B cell (primary cell): Measurements from ENCODE around the gene DDR1. TPM values are rescaled to one million over a fixed set of nuclear protein-coding genes. Genes with fewer than 3 reads are reported as not detected.

Experiments
- ATAC-seq: fragments of 200-7000 bp; cut with Tn5 transposase; one replicate; pipeline ENCODE4 v1.10.0; 2021; ENCODE audit warnings: low read depth, mild to moderate bottlenecking, moderate number of reproducible peaks, moderate library complexity
- CTCF ChIA-PET: fragments of 350-600 bp; sonication (Branson Sonifier 250); formaldehyde crosslinking; loops from one replicate; lab custom pipeline; 2021; ENCODE audit warnings: antibody characterized with exemption, inconsistent platforms; lab: Charles Lee
- POLR2A ChIA-PET: fragments of 350-600 bp; sonication (Branson Sonifier 250); formaldehyde crosslinking; loops from one replicate; lab custom pipeline; 2021; ENCODE audit warnings: antibody characterized with exemption; lab: Charles Lee
- DNase-seq: peaks from one replicate; pipeline ENCODE4 v3.0.0; 2013
- H2AFZ ChIP-seq: 2 replicates; pipeline ENCODE4 v1.6.1; 2012; ENCODE audit warnings: mild to moderate bottlenecking, low read depth, low read length; ENCODE audit not compliant: insufficient read depth, poor library complexity, severe bottlenecking
- H3K27ac ChIP-seq, 2 donors: 1 replicate in 1 of 2; 2 replicates in 1 of 2; pipeline ENCODE4 v1.5.1; 2012 to 2013; ENCODE audit warnings: low read length in 2 of 2, mild to moderate bottlenecking in 2 of 2, moderate library complexity in 1 of 2
- H3K27me3 ChIP-seq, 4 experiments: fragments of 200-600 bp in 1 of 4; sonication (generic) in 1 of 4; replicated peaks in 1 of 4; 1 replicate in 2 of 4; 2 replicates in 2 of 4; pipeline versions ENCODE4 v1.6.1 to v1.7.0; 2013 to 2016; ENCODE audit warnings: low read length in 3 of 4, mild to moderate bottlenecking in 2 of 4, mixed read lengths in 1 of 4, moderate library complexity in 1 of 4; ENCODE audit not compliant: insufficient read depth in 4 of 4, control insufficient read depth in 3 of 4; ENCODE audit errors: control extremely low read depth in 1 of 4
- H3K36me3 ChIP-seq, 2 experiments: replicated peaks in 1 of 2; 1 replicate in 1 of 2; 2 replicates in 1 of 2; pipeline versions ENCODE4 v1.6.1 to v1.7.1; 2013; ENCODE audit warnings: low read length in 1 of 2; ENCODE audit not compliant: insufficient read depth in 2 of 2, control insufficient read depth in 1 of 2; ENCODE audit errors: control extremely low read depth in 1 of 2, extremely low read depth in 1 of 2
- H3K4me1 ChIP-seq, 2 donors: fragments of 200-600 bp in 1 of 2; sonication (generic) in 1 of 2; 1 replicate in 1 of 2; 2 replicates in 1 of 2; pipeline versions ENCODE4 v1.5.1 to v1.6.1; 2013 to 2017; ENCODE audit warnings: low read length in 2 of 2; ENCODE audit not compliant: control insufficient read depth in 2 of 2, insufficient read depth in 2 of 2
- H3K4me2 ChIP-seq: replicated peaks from 2 replicates; pipeline ENCODE3; 2012; ENCODE audit warnings: mild to moderate bottlenecking, low read depth, low read length; ENCODE audit not compliant: poor library complexity, severe bottlenecking
- H3K4me3 ChIP-seq, 5 experiments: fragments of 200-600 bp in 1 of 5; sonication (generic) in 1 of 5; 1 replicate in 3 of 5; 2 replicates in 2 of 5; pipeline versions ENCODE4 v1.5.1 to v1.7.0; 2011 to 2016; ENCODE audit warnings: low read length in 4 of 5, mild to moderate bottlenecking in 4 of 5, low read depth in 2 of 5, control low read depth in 1 of 5, moderate library complexity in 1 of 5; ENCODE audit not compliant: insufficient read depth in 1 of 5; ENCODE audit errors: control extremely low read depth in 1 of 5, extremely low read depth in 1 of 5
- H3K79me2 ChIP-seq: fragments of 200-600 bp; sonication (generic); one replicate; pipeline ENCODE4 v1.6.0; 2016; ENCODE audit warnings: low read length; ENCODE audit not compliant: control insufficient read depth, insufficient read depth
- H3K9ac ChIP-seq: fragments of 200-600 bp; sonication (generic); 2 replicates; pipeline ENCODE4 v1.6.1; 2017; ENCODE audit warnings: mild to moderate bottlenecking, low read length, moderate library complexity
- H3K9me3 ChIP-seq, 3 donors: one replicate each; pipeline versions ENCODE4 v1.6.1 to v1.7.1; 2013; ENCODE audit warnings: low read length in 2 of 3; ENCODE audit not compliant: control insufficient read depth in 2 of 3, insufficient read depth in 1 of 3; ENCODE audit errors: control extremely low read depth in 1 of 3
- H4K20me1 ChIP-seq: 2 replicates; pipeline ENCODE4 v1.6.0; 2012; ENCODE audit warnings: mild to moderate bottlenecking, low read length; ENCODE audit not compliant: insufficient read depth, control insufficient read depth, poor library complexity, severe bottlenecking
- H3K27ac Mint-ChIP-seq: one replicate; pipeline ENCODE4 v1.8.0; 2021; ENCODE audit warnings: mixed read lengths
- H3K27me3 Mint-ChIP-seq: one replicate; pipeline ENCODE4 v1.8.0; 2021; ENCODE audit warnings: mixed read lengths
- H3K4me1 Mint-ChIP-seq: one replicate; pipeline ENCODE4 v1.8.0; 2021; ENCODE audit warnings: mixed read lengths
- H3K4me3 Mint-ChIP-seq: one replicate; pipeline ENCODE4 v1.8.0; 2021; ENCODE audit warnings: mixed read lengths
- H3K9me3 Mint-ChIP-seq: one replicate; pipeline ENCODE4 v1.8.0; 2022; ENCODE audit warnings: mixed read lengths; ENCODE audit not compliant: insufficient read depth
- EZH2 ChIP-seq: IDR thresholded peaks from 2 replicates; pipeline ENCODE4 v1.6.1; 2012; ENCODE audit warnings: borderline replicate concordance, low read depth, mild to moderate bottlenecking, moderate library complexity, low read length; ENCODE audit not compliant: insufficient read depth, poor library complexity, severe bottlenecking
- WGBS: methylation state at CpG from one replicate; pipeline ENCODE4 v1.1.5; 2013; ENCODE audit warnings: missing lambda C conversion rate; ENCODE audit not compliant: insufficient coverage; 5-methylcytosine and 5-hydroxymethylcytosine counted together
- intact Hi-C: fragments of 100-400 bp; cut with micrococcal nuclease; formaldehyde crosslinking; loops from one replicate; pipeline ENCODE4 v1.10.0; 2022
- polyA plus RNA-seq: library from polyadenylated mRNA; depleted of rRNA; stranded (reverse); fragments of >200 nt; gene quantifications from 2 replicates; pipeline ENCODE4 v1.2.3, GENCODE V29; 2012
- total RNA-seq, 2 donors: library from RNA; stranded (reverse); fragments of 120-200 nt in 1 of 2; gene quantifications; 1 replicate in 1 of 2; 2 replicates in 1 of 2; pipeline versions ENCODE4 v1.2.3 to v1.2.4, GENCODE V29; 2013 to 2022
- TF ChIP-seq, protein P1 (sequence below): fragments of 200-600 bp; IDR thresholded peaks from one replicate; pipeline ENCODE4 v1.8.0; 2022; ENCODE audit warnings: antibody characterized with exemption, mild to moderate bottlenecking

The DDR1 gene
- total and polyA plus RNA-seq, 2 donors (not counting 1 experiment from before 2014, with no cell fraction given), result 28.8 to 61.7 TPM

DNA sequence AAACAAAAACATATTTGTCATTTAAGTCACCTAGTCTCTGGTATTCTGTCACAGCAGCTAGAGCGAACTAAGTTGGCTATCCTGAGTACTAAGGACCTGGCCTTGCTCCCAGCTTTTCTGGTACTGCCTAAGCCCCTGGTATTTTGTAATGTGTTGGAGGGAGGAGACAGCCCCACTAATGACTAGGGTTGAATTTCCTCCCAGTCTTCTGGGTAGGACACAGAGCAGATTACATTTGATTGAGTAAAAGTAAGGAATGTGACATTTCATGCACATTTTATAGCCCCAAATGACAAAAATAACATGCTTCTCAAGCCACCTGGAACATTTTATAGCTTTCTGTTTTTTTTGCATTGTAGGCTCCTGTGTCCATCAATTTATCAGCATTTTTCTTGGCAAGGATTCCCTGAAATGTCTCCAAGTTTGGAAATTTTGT is 47.9 kb upstream of the DDR1 start:
- no peak for TF ChIP-seq EZH2
- TF ChIP-seq, protein P1, sequence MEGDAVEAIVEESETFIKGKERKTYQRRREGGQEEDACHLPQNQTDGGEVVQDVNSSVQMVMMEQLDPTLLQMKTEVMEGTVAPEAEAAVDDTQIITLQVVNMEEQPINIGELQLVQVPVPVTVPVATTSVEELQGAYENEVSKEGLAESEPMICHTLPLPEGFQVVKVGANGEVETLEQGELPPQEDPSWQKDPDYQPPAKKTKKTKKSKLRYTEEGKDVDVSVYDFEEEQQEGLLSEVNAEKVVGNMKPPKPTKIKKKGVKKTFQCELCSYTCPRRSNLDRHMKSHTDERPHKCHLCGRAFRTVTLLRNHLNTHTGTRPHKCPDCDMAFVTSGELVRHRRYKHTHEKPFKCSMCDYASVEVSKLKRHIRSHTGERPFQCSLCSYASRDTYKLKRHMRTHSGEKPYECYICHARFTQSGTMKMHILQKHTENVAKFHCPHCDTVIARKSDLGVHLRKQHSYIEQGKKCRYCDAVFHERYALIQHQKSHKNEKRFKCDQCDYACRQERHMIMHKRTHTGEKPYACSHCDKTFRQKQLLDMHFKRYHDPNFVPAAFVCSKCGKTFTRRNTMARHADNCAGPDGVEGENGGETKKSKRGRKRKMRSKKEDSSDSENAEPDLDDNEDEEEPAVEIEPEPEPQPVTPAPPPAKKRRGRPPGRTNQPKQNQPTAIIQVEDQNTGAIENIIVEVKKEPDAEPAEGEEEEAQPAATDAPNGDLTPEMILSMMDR, result no peak
- no peaks in the 10 kb centered on the region for H3K79me2 ChIP-seq
- no peak overlapping the region for H2AFZ ChIP-seq
- H3K4me1 Mint-ChIP-seq, result peaks cover 12% of the 10 kb centered on the region
- ChIA-PET CTCF (interaction anchor here (0.7 to 1.3 kb wide), 4 partner anchors 9 to 383 kb away, joined by 3 read pairs; no protein-coding TSS in a partner anchor), POLR2A (no interaction called here)
- ATAC-seq (no peak), DNase-seq (no peak)
- no peak overlapping the region for H3K4me3 ChIP-seq
- no peak overlapping the region for H3K4me3 Mint-ChIP-seq
- H3K27me3 Mint-ChIP-seq, result peaks cover 14% of the 10 kb centered on the region
- H3K4me1 ChIP-seq, result peaks cover 8 to 17% of the 10 kb centered on the region in 2 donors
- no peak overlapping the region for H3K27ac ChIP-seq
- H3K27me3 ChIP-seq, result peaks cover 0 to 4% (median 0%) of the 10 kb centered on the region in 4 experiments
- H3K9ac ChIP-seq, result no peak overlapping the region
- WGBS, result 100% methylated on average over 1 of the region's 1 CpG
- no peak overlapping the region for H3K27ac Mint-ChIP-seq
- H3K9me3 ChIP-seq, result no peaks in the 10 kb centered on the region
- H4K20me1 ChIP-seq, result no peaks in the 10 kb centered on the region
- intact Hi-C loops, result no loop called here
- H3K36me3 ChIP-seq, result no peaks in the 10 kb centered on the region
- no peaks in the 10 kb centered on the region for H3K9me3 Mint-ChIP-seq
- no peak overlapping the region for H3K4me2 ChIP-seq

DNA sequence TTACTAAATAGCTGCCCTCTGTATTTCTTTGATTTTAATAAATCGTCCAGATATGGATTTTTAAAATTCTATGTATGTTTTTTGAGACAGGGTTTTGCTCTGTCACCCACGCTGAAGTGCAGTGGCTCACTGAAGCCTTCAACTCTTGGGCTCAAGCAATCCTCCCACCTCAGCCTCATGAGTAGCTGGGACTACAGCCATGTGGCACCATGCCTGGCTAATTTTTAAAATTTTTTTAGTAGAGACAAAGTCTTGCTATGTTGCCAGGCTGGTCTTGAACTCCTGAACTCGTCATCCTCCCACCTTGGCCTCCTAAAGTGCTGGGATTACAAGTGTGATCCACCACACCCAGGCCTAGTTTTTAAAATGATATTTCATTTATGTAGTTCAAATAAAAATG is 47.4 kb upstream of the DDR1 start:
- Histone ChIP-seq H3K4me1 (peaks cover 8 to 17% of the 10 kb centered on the region in 2 donors), H3K27ac (no peak overlapping the region), H4K20me1 (no peaks in the 10 kb centered on the region), H3K9ac (no peak overlapping the region), H2AFZ (no peak overlapping the region), H3K4me2 (no peak overlapping the region), H3K27me3 (peaks cover 0 to 4% (median 0%) of the 10 kb centered on the region in 4 experiments), H3K9me3 (no peaks in the 10 kb centered on the region), H3K79me2 (no peaks in the 10 kb centered on the region), H3K4me3 (no peak overlapping the region), H3K36me3 (no peaks in the 10 kb centered on the region)
- Mint-ChIP-seq H3K27me3 (peaks cover 13% of the 10 kb centered on the region), H3K27ac (no peak overlapping the region), H3K4me1 (peaks cover 12% of the 10 kb centered on the region), H3K4me3 (no peak overlapping the region), H3K9me3 (no peaks in the 10 kb centered on the region)
- TF ChIP-seq, protein P1, result no peak
- ATAC-seq, result no peak
- 100% methylated on average over 1 of the region's 3 CpGs for WGBS
- intact Hi-C loops, result no loop called here
- ChIA-PET CTCF (interaction anchor here (0.7 to 2.3 kb wide), 6 partner anchors 9 to 250 kb away, joined by 3 to 14 read pairs (median 3); partner anchors contain the start of gene VARS2), POLR2A (no interaction called here)
- no peak for DNase-seq
